H1 (cell line): Measurements from ENCODE around the gene OR6N2. TPM values are rescaled to one million over a fixed set of nuclear protein-coding genes. Genes with fewer than 3 reads are reported as not detected.

ENCODE experiments used
- CTCF ChIA-PET: fragments of 300-600 bp; sonication (Branson Sonifier 250); formaldehyde crosslinking; loops from one replicate; lab custom pipeline; 2021; ENCODE audit not compliant: partially characterized antibody; lab: Charles Lee
- POLR2A ChIA-PET: fragments of 300-600 bp; sonication (Branson Sonifier 250); formaldehyde crosslinking; loops from one replicate; lab custom pipeline; 2021; ENCODE audit warnings: inconsistent platforms; ENCODE audit not compliant: partially characterized antibody; lab: Charles Lee
- DNase-seq, 2 experiments: peaks; one replicate each; pipeline versions ENCODE4 v3.0.0 to v3.0.0-alpha.2; 2010 to 2022; ENCODE audit warnings: low spot score in 2 of 2, low read depth in 1 of 2, mixed read lengths in 1 of 2
- FAIRE-seq: peaks from 2 replicates; lab custom pipeline; 2011; peaks lifted over from hg19 to GRCh38; lab: Jason Lieb, UNC
- H2AFZ ChIP-seq: 2 replicates; pipeline ENCODE4 v1.8.1; 2012; ENCODE audit warnings: low read length, inconsistent platforms
- H2AK5ac ChIP-seq: 2 replicates; pipeline ENCODE4 v1.6.1; 2013; ENCODE audit warnings: low read depth, low read length
- H2BK120ac ChIP-seq: replicated peaks from 2 replicates; pipeline ENCODE3; 2013; ENCODE audit warnings: low read depth, low read length, inconsistent platforms
- H2BK12ac ChIP-seq: 2 replicates; pipeline ENCODE4 v1.6.1; 2013; ENCODE audit warnings: low read depth, low read length
- H2BK15ac ChIP-seq: 2 replicates; pipeline ENCODE4 v1.6.1; 2013; ENCODE audit warnings: low read length
- H2BK20ac ChIP-seq: 2 replicates; pipeline ENCODE4 v1.6.1; 2013; ENCODE audit warnings: low read length
- H2BK5ac ChIP-seq: 2 replicates; pipeline ENCODE4 v1.6.1; 2013; ENCODE audit warnings: low read depth, low read length
- H3K14ac ChIP-seq: 2 replicates; pipeline ENCODE4 v1.6.1; 2013; ENCODE audit warnings: inconsistent platforms; ENCODE audit not compliant: insufficient read length
- H3K18ac ChIP-seq: 2 replicates; pipeline ENCODE4 v1.6.1; 2013; ENCODE audit warnings: low read length; ENCODE audit errors: extremely low read depth
- H3K23ac ChIP-seq: 2 replicates; pipeline ENCODE4 v1.6.1; 2013; ENCODE audit warnings: inconsistent platforms; ENCODE audit not compliant: insufficient read length
- H3K23me2 ChIP-seq: 2 replicates; pipeline ENCODE4 v1.6.1; 2013; ENCODE audit warnings: low read depth, low read length
- H3K27ac ChIP-seq: 2 replicates; pipeline ENCODE4 v1.6.1; 2011; ENCODE audit warnings: low read depth, low read length, inconsistent platforms
- H3K27me3 ChIP-seq, 4 experiments: replicated peaks in 1 of 4; 1 replicate in 1 of 4; 2 replicates in 3 of 4; pipeline versions ENCODE4 v1.6.1 to v1.8.1; 2011 to 2013; ENCODE audit warnings: low read length in 3 of 4, mild to moderate bottlenecking in 3 of 4, inconsistent platforms in 2 of 4, mixed read lengths in 2 of 4, moderate library complexity in 1 of 4; ENCODE audit not compliant: control insufficient read depth in 3 of 4, insufficient read depth in 3 of 4; ENCODE audit errors: extremely low read depth in 1 of 4
- H3K36me3 ChIP-seq, 4 experiments: 2 replicates each; pipeline versions ENCODE4 v1.6.1 to v1.8.1; 2011 to 2013; ENCODE audit warnings: mild to moderate bottlenecking in 4 of 4, low read length in 3 of 4, moderate library complexity in 2 of 4, control low read depth in 1 of 4, inconsistent platforms in 1 of 4; ENCODE audit not compliant: insufficient read depth in 4 of 4, control insufficient read depth in 2 of 4
- H3K4ac ChIP-seq: replicated peaks from 2 replicates; pipeline ENCODE3; 2013; ENCODE audit warnings: low read length, low read depth, mixed read lengths, inconsistent platforms; ENCODE audit not compliant: insufficient read length
- H3K4me1 ChIP-seq, 4 experiments: replicated peaks in 1 of 4; 1 replicate in 1 of 4; 2 replicates in 3 of 4; pipeline versions ENCODE4 v1.6.1 to v1.8.1; 2011 to 2013; ENCODE audit warnings: low read length in 3 of 4, inconsistent platforms in 2 of 4, mixed read lengths in 1 of 4; ENCODE audit not compliant: insufficient read depth in 4 of 4, control insufficient read depth in 3 of 4
- H3K4me2 ChIP-seq, 2 experiments: 2 replicates each; pipeline versions ENCODE4 v1.6.1 to v1.8.1; 2011 to 2013; ENCODE audit warnings: low read depth in 2 of 2, low read length in 2 of 2, control low read depth in 1 of 2, inconsistent platforms in 1 of 2, mild to moderate bottlenecking in 1 of 2; ENCODE audit not compliant: insufficient read depth in 1 of 2
- H3K4me3 ChIP-seq, 4 experiments: fragments of 200-600, 300-600 bp in 1 of 4; sonication (generic), shearing (Covaris generic), sonication (Bioruptor Twin) in 1 of 4; 2 replicates each; pipeline versions ENCODE4 v1.5.1 to v1.8.1; 2011 to 2016; ENCODE audit warnings: low read length in 4 of 4, low read depth in 3 of 4, control low read depth in 2 of 4, inconsistent platforms in 2 of 4, mild to moderate bottlenecking in 2 of 4, mixed read lengths in 1 of 4, moderate library complexity in 1 of 4; ENCODE audit not compliant: insufficient read depth in 2 of 4; ENCODE audit errors: extremely low read depth in 1 of 4
- H3K56ac ChIP-seq: replicated peaks from 2 replicates; pipeline ENCODE3; 2013; ENCODE audit warnings: low read depth, mild to moderate bottlenecking, mixed read lengths, low read length, inconsistent platforms; ENCODE audit not compliant: insufficient read length
- H3K79me1 ChIP-seq: 2 replicates; pipeline ENCODE4 v1.6.1; 2013; ENCODE audit warnings: low read depth, low read length, control low read depth
- H3K79me2 ChIP-seq, 2 experiments: 2 replicates each; pipeline versions ENCODE4 v1.6.1 to v1.8.1; 2012 to 2013; ENCODE audit warnings: low read length in 2 of 2, mild to moderate bottlenecking in 2 of 2, inconsistent platforms in 1 of 2; ENCODE audit not compliant: insufficient read depth in 2 of 2, control insufficient read depth in 1 of 2
- H3K9ac ChIP-seq, 4 experiments: replicated peaks in 1 of 4; 1 replicate in 1 of 4; 2 replicates in 3 of 4; pipeline versions ENCODE4 v1.6.1 to v1.8.1; 2011 to 2013; ENCODE audit warnings: low read depth in 3 of 4, low read length in 3 of 4, control low read depth in 2 of 4, mild to moderate bottlenecking in 2 of 4, moderate library complexity in 2 of 4, inconsistent platforms in 1 of 4; ENCODE audit errors: extremely low read depth in 1 of 4
- H3K9me3 ChIP-seq, 2 experiments: 2 replicates each; pipeline versions ENCODE4 v1.6.1 to v1.8.1; 2012 to 2013; ENCODE audit warnings: mild to moderate bottlenecking in 2 of 2, moderate library complexity in 2 of 2, control low read depth in 1 of 2, inconsistent platforms in 1 of 2, low read depth in 1 of 2, low read length in 1 of 2, mixed read lengths in 1 of 2; ENCODE audit not compliant: insufficient read depth in 2 of 2
- H4K20me1 ChIP-seq, 2 experiments: replicated peaks in 1 of 2; 2 replicates each; pipeline versions ENCODE3 to v1.8.1; 2011 to 2013; ENCODE audit warnings: inconsistent platforms in 2 of 2, low read length in 2 of 2, mild to moderate bottlenecking in 1 of 2; ENCODE audit not compliant: insufficient read depth in 2 of 2, control insufficient read depth in 1 of 2
- H4K5ac ChIP-seq: 2 replicates; pipeline ENCODE4 v1.6.1; 2013; ENCODE audit warnings: low read length, low read depth, mixed read lengths, inconsistent platforms; ENCODE audit not compliant: insufficient read length
- H4K8ac ChIP-seq: 2 replicates; pipeline ENCODE4 v1.8.0; 2013; ENCODE audit warnings: mild to moderate bottlenecking, moderate library complexity, low read length, inconsistent platforms; ENCODE audit not compliant: insufficient read depth; ENCODE audit errors: extremely low read depth
- H4K91ac ChIP-seq: replicated peaks from 2 replicates; pipeline ENCODE3; 2013; ENCODE audit warnings: low read length, mixed read lengths, inconsistent platforms; ENCODE audit not compliant: insufficient read length
- ATF2 ChIP-seq: IDR thresholded peaks from 2 replicates; pipeline ENCODE4 v1.6.1; 2012; ENCODE audit warnings: low read length, inconsistent platforms
- CHD1 ChIP-seq: IDR thresholded peaks from 2 replicates; pipeline ENCODE4 v1.6.1; 2012; ENCODE audit warnings: low read depth, low read length, improper control_type of control experiment
- FOSL1 ChIP-seq: IDR thresholded peaks from 2 replicates; pipeline ENCODE4 v1.6.1; 2011; ENCODE audit warnings: mild to moderate bottlenecking, low read depth, low read length, moderate library complexity; ENCODE audit not compliant: insufficient read depth
- JUND ChIP-seq: IDR thresholded peaks from 2 replicates; pipeline ENCODE4 v1.6.1; 2011; ENCODE audit warnings: mild to moderate bottlenecking, improper control_type of control experiment, low read length
- KDM1A ChIP-seq: fragments of 200-600, 300-600 bp; sonication (generic); IDR thresholded peaks from 2 replicates; pipeline ENCODE4 v1.7.1; 2016; ENCODE audit warnings: mild to moderate bottlenecking, low read length, borderline replicate concordance
- PHF8 ChIP-seq: fragments of 200-600 bp; sonication (generic); conservative IDR thresholded peaks from 2 replicates; pipeline ENCODE4 v1.7.1; 2012; ENCODE audit warnings: low read depth, mild to moderate bottlenecking, inconsistent platforms, low read length, moderate library complexity
- RAD21 ChIP-seq, 2 experiments: IDR thresholded peaks in 1 of 2; conservative IDR thresholded peaks in 1 of 2; 2 replicates each; pipeline ENCODE4 v1.6.1; 2011; ENCODE audit warnings: low read depth in 2 of 2, low read length in 2 of 2, improper control_type of control experiment in 1 of 2, inconsistent platforms in 1 of 2, mild to moderate bottlenecking in 1 of 2, moderate library complexity in 1 of 2
- TAF1 ChIP-seq: IDR thresholded peaks from 2 replicates; pipeline ENCODE4 v1.6.1; 2011; ENCODE audit warnings: mild to moderate bottlenecking, low read depth, low read length
- WGBS, 2 experiments: shearing (Covaris generic) in 1 of 2; methylation state at CpG; one replicate each; pipeline versions ENCODE4 v1.1.6 to v1.1.7; 2013 to 2015; ENCODE audit warnings: low lambda C conversion rate in 2 of 2, mixed read lengths in 2 of 2, inconsistent platforms in 1 of 2, low coverage in 1 of 2, missing lambda C conversion rate in 1 of 2; ENCODE audit not compliant: insufficient replicate concordance in 2 of 2, insufficient coverage in 1 of 2, insufficient read length in 1 of 2; ENCODE audit errors: extremely low coverage in 1 of 2, missing lambda C conversion rate in 1 of 2; 5-methylcytosine and 5-hydroxymethylcytosine counted together
- polyA plus RNA-seq, 7 experiments: library from polyadenylated mRNA; depleted of rRNA in 3 of 7; stranded (reverse) in 5 of 7; unstranded in 2 of 7; fragments of >200 nt in 5 of 7; fragments of 200-250 nt in 2 of 7; gene quantifications; 1 replicate in 5 of 7; 2 replicates in 1 of 7; 4 replicates in 1 of 7; pipeline versions ENCODE4 v1.2.1 to v1.2.3, GENCODE V29; 2011 to 2013; ENCODE audit warnings: missing spikeins in 2 of 7, mixed read lengths in 2 of 7
- total RNA-seq: library from RNA; stranded (reverse); fragmentation: NEBNext Ultra II Directional; extraction: Animal tissue kit (Norgen Biotek cat#: 25700); gene quantifications from 2 replicates; pipeline ENCODE4 v1.2.1, GENCODE V29; 2021

OR6N2 gene
- total and polyA plus RNA-seq, 2 of the 8 experiments (the other 6 are each of a cell fraction or from before 2014, with no cell fraction given) = not detected

DNA sequence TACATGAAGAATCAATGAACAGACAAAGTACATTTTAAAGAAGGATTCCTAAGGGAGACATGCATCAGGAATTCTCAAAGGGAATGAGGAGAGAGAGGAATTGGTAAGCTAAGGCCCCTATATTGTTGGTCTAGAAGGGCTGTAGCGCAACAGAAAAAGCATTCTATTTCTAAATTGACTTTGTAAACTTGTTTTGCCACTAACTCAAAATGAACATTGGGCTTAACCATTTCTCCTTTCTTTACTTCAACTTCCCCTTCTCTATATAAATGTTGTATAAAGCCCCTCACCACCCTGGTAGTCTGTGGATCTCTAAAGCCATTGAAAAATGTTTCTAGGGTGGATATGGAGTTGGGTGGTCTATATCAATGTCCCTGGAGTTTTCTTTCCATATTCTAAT, 20.4 kb upstream of the OR6N2 start:
- Histone ChIP-seq H3K4ac (no peak overlapping the region), H3K79me2 (no peaks in the 10 kb centered on the region), H3K23ac (no peak overlapping the region), H2BK5ac (no peak overlapping the region), H2AFZ (no peak overlapping the region), H3K4me3 (no peak overlapping the region), H4K5ac (no peak overlapping the region), H3K23me2 (0 out of 2 replicates have a peak, but pooled peaks cover 2% of the 10 kb centered on the region), H3K36me3 (no peaks in the 10 kb centered on the region), H3K27ac (no peak overlapping the region), H3K56ac (no peak overlapping the region), H3K4me2 (no peak overlapping the region), H2BK20ac (no peak overlapping the region), H3K18ac (no peak overlapping the region), H2BK120ac (no peak overlapping the region), H4K8ac (no peak overlapping the region), H3K9me3 (no peaks in the 10 kb centered on the region), H3K14ac (no peak overlapping the region), H3K4me1 (no peaks in the 10 kb centered on the region), H2BK12ac (no peak overlapping the region), H2AK5ac (no peak overlapping the region), H4K91ac (no peak overlapping the region), H3K27me3 (no peaks in the 10 kb centered on the region), H3K9ac (no peak overlapping the region), H2BK15ac (no peak overlapping the region), H4K20me1 (no peaks in the 10 kb centered on the region), H3K79me1 (no peaks in the 10 kb centered on the region)
- DNase-seq = no peak
- CTCF ChIA-PET = interaction anchor here (1.2 kb wide), 1 partner anchor 295 kb away, joined by 3 read pairs; no protein-coding TSS in a partner anchor
- POLR2A ChIA-PET = no interaction called here
- TF ChIP-seq ATF2 (no peak), CHD1 (no peak), JUND (no peak), TAF1 (no peak), RAD21 (IDR thresholded peaks at IDR 0.05 in 1 of 2, conservative IDR thresholded peaks at IDR 0.05 in 1 of 2; ENCODE audit: low read depth in 2 of 2, low read length in 2 of 2) (no peak), FOSL1 (no peak), KDM1A (no peak), PHF8 (no peak)
- no peak for FAIRE-seq
- 100% methylated on average over 1 of the region's 1 CpG; no CpG with 5 or more reads in 1 of the 2 experiments for WGBS, 2 experiments
